Globus pallidus (tissue), 1 donor: ENCODE measurements around the gene WDR59.
"Not testable (repeated sequence)": the region's sequence is repeated elsewhere in the genome, so short reads cannot be mapped to it uniquely, and the experiment has no call there.

ENCODE experiments used
- DNase-seq: peaks from one replicate; pipeline ENCODE4 v3.0.0-alpha.2; 2015; ENCODE audit warnings: low spot score

Gene WDR59

GRCh38 chr16:74850027-74850426 lies 134.9 kb downstream of the WDR59 start:
- DNase-seq, result no peak

- DNase-seq, result no peak
These were observed 137.7 kb downstream of the WDR59 start for GRCh38 chr16:74847202-74847601.

- DNase-seq, result no peak
These were observed 138.2 kb downstream of the WDR59 start for GRCh38 chr16:74846714-74847113.

GRCh38 chr16:74844041-74844980 lies 140.6 kb downstream of the WDR59 start:
- DNase-seq, result no peak

- not testable (repeated sequence) for DNase-seq
These were observed 141.4 kb downstream of the WDR59 start for GRCh38 chr16:74843381-74844035.

GRCh38 chr16:74842413-74842812 lies 142.5 kb downstream of the WDR59 start:
- no peak for DNase-seq

- no peak for DNase-seq
These were observed 143.0 kb downstream of the WDR59 start for GRCh38 chr16:74841904-74842303.

GRCh38 chr16:74841469-74841868 lies 143.5 kb downstream of the WDR59 start:
- no peak for DNase-seq

GRCh38 chr16:74837056-74837455 lies 147.9 kb downstream of the WDR59 start:
- no peak for DNase-seq

GRCh38 chr16:74836111-74836671 lies 148.7 kb downstream of the WDR59 start:
- DNase-seq, result no peak

- no peak for DNase-seq
These were observed 152.7 kb downstream of the WDR59 start for GRCh38 chr16:74832228-74832627.

- DNase-seq, result no peak
These were observed 153.5 kb downstream of the WDR59 start for GRCh38 chr16:74831467-74831866.

- DNase-seq, result no peak
These were observed 154.3 kb downstream of the WDR59 start for GRCh38 chr16:74830648-74831047.

- no peak for DNase-seq
These were observed 155.3 kb downstream of the WDR59 start for GRCh38 chr16:74829637-74830036.

GRCh38 chr16:74825941-74826340 lies 159.0 kb downstream of the WDR59 start:
- DNase-seq, result no peak

- DNase-seq, result no peak
These were observed 159.9 kb downstream of the WDR59 start for GRCh38 chr16:74825016-74825415.
